Ammon's horn (tissue), 1 donor: Measurements from ENCODE around the gene AIF1L.

ENCODE experiments used
- DNase-seq: peaks from one replicate; pipeline ENCODE4 v3.0.0-alpha.2; 2016; ENCODE audit warnings: low spot score

The AIF1L gene

DNA sequence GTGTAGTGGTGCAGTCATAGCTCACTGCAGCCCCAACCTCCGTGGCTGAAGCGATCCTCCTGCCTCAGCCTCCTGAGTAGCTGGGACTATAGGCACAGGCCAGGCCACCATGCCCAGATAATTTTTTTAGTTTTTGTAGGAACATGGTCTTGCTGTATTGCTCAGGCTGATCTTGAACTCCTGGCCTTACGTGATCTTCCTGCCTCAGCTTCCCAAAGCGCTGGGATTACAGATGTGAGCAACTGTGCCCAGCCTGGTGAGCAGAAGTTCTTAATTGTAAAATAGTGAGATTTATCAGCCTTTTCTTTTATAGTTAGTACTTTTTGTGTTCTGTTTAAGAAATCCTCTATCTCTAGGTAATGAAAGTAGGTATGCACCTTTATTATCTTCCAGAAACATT is 71.6 kb downstream of the AIF1L start:
- DNase-seq = no peak

DNA sequence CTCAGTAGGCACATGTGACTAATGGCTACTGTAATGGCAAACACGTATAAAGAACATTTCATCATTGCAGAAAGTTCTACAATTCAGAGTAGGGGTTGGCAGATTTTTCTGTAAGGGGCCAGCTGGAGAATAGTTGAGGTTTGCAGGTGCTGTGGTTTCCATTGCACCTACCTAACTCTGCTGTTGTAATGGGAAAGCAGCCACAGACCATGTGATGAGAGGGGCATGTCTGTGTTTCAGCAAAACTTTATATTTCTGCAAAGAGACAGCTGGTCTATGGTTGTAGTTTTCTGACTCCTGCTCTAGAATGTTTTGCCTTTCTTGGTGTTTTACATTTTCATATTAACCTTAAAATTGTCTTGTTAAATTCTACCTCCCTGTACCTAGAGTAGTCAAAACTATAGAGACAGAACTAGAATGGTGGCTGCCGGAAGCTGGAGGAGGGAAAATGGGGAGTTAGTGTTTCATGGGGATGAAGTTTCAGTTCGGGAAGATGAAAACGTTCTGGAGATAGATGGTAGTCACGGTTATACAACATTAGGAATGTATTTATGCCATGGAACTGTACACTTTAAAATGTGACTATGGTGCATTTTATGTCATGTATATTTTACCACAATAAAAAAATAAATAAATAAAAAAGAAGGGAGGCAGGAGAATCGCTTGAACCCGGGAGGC is 73.4 kb downstream of the AIF1L start:
- DNase-seq = no peak
